AG09309 (cell line): Measurements from ENCODE around the gene PDXDC1.
"Not testable (repeated sequence)": the region's sequence is repeated elsewhere in the genome, so short reads cannot be mapped to it uniquely, and the experiment has no call there.

Experiments used
- DNase-seq: peaks from one replicate; pipeline ENCODE4 v3.0.0-alpha.2; 2010; ENCODE audit warnings: low read depth
- H3K4me3 ChIP-seq: 2 replicates; pipeline ENCODE4 v1.5.1; 2011; ENCODE audit warnings: mild to moderate bottlenecking, low read depth, low read length, moderate library complexity; ENCODE audit not compliant: control insufficient read depth
- CTCF ChIP-seq: IDR thresholded peaks from 2 replicates; pipeline ENCODE4 v1.5.1; 2011; ENCODE audit warnings: mild to moderate bottlenecking, low read depth, low read length, inconsistent platforms; ENCODE audit not compliant: insufficient read depth, control insufficient read depth; ENCODE audit errors: missing control alignments

Gene PDXDC1

GRCh38 chr16:14974656-14975417 is at the start of gene PDXDC1:
PDXDC1 (plus strand) TSS chr16:14975026; CDS start chr16:14975200, 174 bp downstream.
- DNase-seq, result peak; percentile 45

GRCh38 chr16:14928064-14928714 is 46.6 kb upstream of the PDXDC1 start:
- H3K4me3 ChIP-seq, DNase-seq: not testable (repeated sequence)

More at GRCh38 chr16:14974656-14975417, at the start of gene PDXDC1:
- H3K4me3 ChIP-seq, result peak within 1 kb of the TSS; percentile 89

- H3K4me3 ChIP-seq, DNase-seq: not testable (repeated sequence)
Observed at GRCh38 chr16:14929176-14929575, 45.6 kb upstream of the PDXDC1 start.

- DNase-seq, H3K4me3 ChIP-seq: not testable (repeated sequence)
Observed at GRCh38 chr16:14930246-14930645, 44.6 kb upstream of the PDXDC1 start.

- not testable (repeated sequence) for DNase-seq, H3K4me3 ChIP-seq
Observed at GRCh38 chr16:14930971-14931370, 43.9 kb upstream of the PDXDC1 start.

- not testable (repeated sequence) for DNase-seq, H3K4me3 ChIP-seq
Observed at GRCh38 chr16:14932581-14933375, 42.0 kb upstream of the PDXDC1 start.

GRCh38 chr16:14937143-14937542 is 37.7 kb upstream of the PDXDC1 start, which contains the start of gene NPIPA1:
NPIPA1 (plus strand) TSS chr16:14937443; CDS start chr16:14937443, 0 bp downstream.
- DNase-seq, H3K4me3 ChIP-seq: not testable (repeated sequence)

GRCh38 chr16:14937994-14938393 is 36.8 kb upstream of the PDXDC1 start:
- not testable (repeated sequence) for H3K4me3 ChIP-seq, DNase-seq

- not testable (repeated sequence) for DNase-seq, H3K4me3 ChIP-seq
Observed at GRCh38 chr16:14942686-14943085, 32.1 kb upstream of the PDXDC1 start.

- no peak for TF ChIP-seq CTCF
- H3K4me3 ChIP-seq, result no peak overlapping the region
- DNase-seq, result no peak
Observed at GRCh38 chr16:14955546-14956231, 19.1 kb upstream of the PDXDC1 start.

GRCh38 chr16:14957576-14958322 is 17.1 kb upstream of the PDXDC1 start:
- H3K4me3 ChIP-seq, result no peak overlapping the region
- TF ChIP-seq CTCF, result no peak

More at GRCh38 chr16:14957576-14958322, 17.1 kb upstream of the PDXDC1 start:
- no peak for DNase-seq
